Endodermal cell (in vitro differentiated cells): ENCODE results near the gene KRTAP2-1. TPM values are rescaled to one million over a fixed set of nuclear protein-coding genes. Genes with fewer than 3 reads are reported as not detected.

ENCODE experiments used
- DNase-seq: peaks from one replicate; pipeline ENCODE4 v3.0.0-alpha.2; 2017
- H3K27ac ChIP-seq: 2 replicates; pipeline ENCODE4 v1.5.1; 2013; ENCODE audit warnings: mild to moderate bottlenecking, low read depth, low read length, moderate library complexity
- H3K27me3 ChIP-seq: 2 replicates; pipeline ENCODE4 v1.6.1; 2013; ENCODE audit warnings: mild to moderate bottlenecking, low read length, moderate library complexity; ENCODE audit not compliant: insufficient read depth, control insufficient read depth, poor library complexity, severe bottlenecking
- H3K36me3 ChIP-seq: 2 replicates; pipeline ENCODE4 v1.7.0; 2013; ENCODE audit warnings: mild to moderate bottlenecking, low read length, moderate library complexity; ENCODE audit not compliant: control insufficient read depth, insufficient read depth
- H3K4me1 ChIP-seq: one replicate; pipeline ENCODE4 v1.7.0; 2013; ENCODE audit warnings: low read length; ENCODE audit not compliant: control insufficient read depth, insufficient read depth
- H3K4me3 ChIP-seq: 2 replicates; pipeline ENCODE4 v1.5.1; 2013; ENCODE audit warnings: mild to moderate bottlenecking, low read length, moderate library complexity
- H3K9ac ChIP-seq: 2 replicates; pipeline ENCODE4 v1.6.1; 2013; ENCODE audit warnings: mild to moderate bottlenecking, low read length, moderate library complexity; ENCODE audit not compliant: poor library complexity, severe bottlenecking; ENCODE audit errors: extremely low read depth
- H3K9me3 ChIP-seq: 2 replicates; pipeline ENCODE4 v1.6.1; 2013; ENCODE audit warnings: mild to moderate bottlenecking, low read length, moderate library complexity; ENCODE audit not compliant: control insufficient read depth
- H3K27ac Mint-ChIP-seq: 2 replicates; pipeline ENCODE4 v1.8.0; 2020; ENCODE audit warnings: mixed read lengths
- H3K27me3 Mint-ChIP-seq: 2 replicates; pipeline ENCODE4 v1.8.0; 2021; ENCODE audit warnings: mild to moderate bottlenecking, mixed read lengths; ENCODE audit not compliant: insufficient read depth
- H3K36me3 Mint-ChIP-seq: 2 replicates; pipeline ENCODE4 v1.8.0; 2020; ENCODE audit warnings: low read depth, mixed read lengths
- H3K4me1 Mint-ChIP-seq: 2 replicates; pipeline ENCODE4 v1.8.0; 2020; ENCODE audit warnings: mixed read lengths
- H3K4me3 Mint-ChIP-seq: 2 replicates; pipeline ENCODE4 v1.8.0; 2020; ENCODE audit warnings: mild to moderate bottlenecking, moderate library complexity, mixed read lengths
- H3K9me3 Mint-ChIP-seq: 2 replicates; pipeline ENCODE4 v1.8.0; 2020; ENCODE audit warnings: mild to moderate bottlenecking, mixed read lengths
- CTCF ChIP-seq: fragments of 200-600 bp; sonication (generic); conservative IDR thresholded peaks from 2 replicates; pipeline ENCODE4 v1.5.0; 2021; ENCODE audit warnings: antibody characterized with exemption, mild to moderate bottlenecking
- WGBS, 2 experiments: methylation state at CpG; one replicate each; pipeline versions ENCODE4 v1.1.5 to v1.1.7; 2013; ENCODE audit warnings: missing lambda C conversion rate in 2 of 2, mixed read lengths in 1 of 2; ENCODE audit not compliant: insufficient coverage in 1 of 2, insufficient read length in 1 of 2; 5-methylcytosine and 5-hydroxymethylcytosine counted together
- total RNA-seq, 2 donors: library from RNA; stranded (reverse); fragmentation: NEBNext Ultra II Directional in 1 of 2; extraction: Animal tissue kit (Norgen Biotek cat#: 25700) in 1 of 2; gene quantifications; 2 replicates in 1 of 2; 3 replicates in 1 of 2; pipeline ENCODE4 v1.2.1, GENCODE V29; 2021

KRTAP2-1 gene
- total RNA-seq, 2 donors from 2014 or later: not detected

- Histone ChIP-seq H3K36me3 (no peaks in the 10 kb centered on the region), H3K27ac (no peak overlapping the region), H3K4me3 (no peak overlapping the region), H3K9me3 (no peaks in the 10 kb centered on the region), H3K4me1 (no peaks in the 10 kb centered on the region), H3K9ac (no peak overlapping the region), H3K27me3 (no peaks in the 10 kb centered on the region)
- H3K27me3 Mint-ChIP-seq: no peaks in the 10 kb centered on the region
- H3K4me3 Mint-ChIP-seq: no peak overlapping the region
- H3K27ac Mint-ChIP-seq: no peak overlapping the region
- H3K4me1 Mint-ChIP-seq: peaks cover 8% of the 10 kb centered on the region
- TF ChIP-seq CTCF: no peak
- H3K9me3 Mint-ChIP-seq: no peaks in the 10 kb centered on the region
- no peak for DNase-seq
- H3K36me3 Mint-ChIP-seq: no peaks in the 10 kb centered on the region
- WGBS, 2 experiments: 82 to 87% methylated on average over 6 to 7 of the region's 7 CpGs
Measured at GRCh38 chr17:41015454-41015853, 31.7 kb downstream of the KRTAP2-1 start.

GRCh38 chr17:41013606-41014005, 33.5 kb downstream of the KRTAP2-1 start:
- H3K4me1 ChIP-seq: peaks cover 6% of the 10 kb centered on the region
- H3K27me3 ChIP-seq: no peaks in the 10 kb centered on the region
- WGBS, 2 experiments: 80 to 90% methylated on average over 1 of the region's 1 CpG
- Mint-ChIP-seq H3K27ac (no peak overlapping the region), H3K9me3 (no peaks in the 10 kb centered on the region), H3K27me3 (no peaks in the 10 kb centered on the region), H3K4me3 (no peak overlapping the region), H3K4me1 (peaks cover 23% of the 10 kb centered on the region), H3K36me3 (no peaks in the 10 kb centered on the region)
- no peaks in the 10 kb centered on the region for H3K9me3 ChIP-seq
- H3K9ac ChIP-seq: no peak overlapping the region
- no peak overlapping the region for H3K27ac ChIP-seq
- no peak for DNase-seq
- TF ChIP-seq CTCF: no peak
- no peak overlapping the region for H3K4me3 ChIP-seq
- H3K36me3 ChIP-seq: no peaks in the 10 kb centered on the region

GRCh38 chr17:41013181-41013580, 33.9 kb downstream of the KRTAP2-1 start:
- no peaks in the 10 kb centered on the region for H3K9me3 ChIP-seq
- H3K4me1 ChIP-seq: peaks cover 8% of the 10 kb centered on the region
- peaks cover 21% of the 10 kb centered on the region for H3K4me1 Mint-ChIP-seq
- no peak overlapping the region for H3K27ac ChIP-seq
- H3K27ac Mint-ChIP-seq: no peak overlapping the region
- no peak for TF ChIP-seq CTCF
- H3K4me3 Mint-ChIP-seq: no peak overlapping the region
- DNase-seq: no peak
- no peak overlapping the region for H3K4me3 ChIP-seq
- no peak overlapping the region for H3K9ac ChIP-seq
- H3K9me3 Mint-ChIP-seq: no peaks in the 10 kb centered on the region
- no peaks in the 10 kb centered on the region for H3K36me3 Mint-ChIP-seq
- H3K27me3 Mint-ChIP-seq: no peaks in the 10 kb centered on the region
- WGBS, 2 experiments: 96 to 100% methylated on average over 1 to 3 of the region's 3 CpGs
- H3K27me3 ChIP-seq: no peaks in the 10 kb centered on the region
- no peaks in the 10 kb centered on the region for H3K36me3 ChIP-seq
